Left forelimb (tissue), 1 donor: ENCODE results near the gene SCAMP1.
"Not testable (repeated sequence)": the region's sequence is repeated elsewhere in the genome, so short reads cannot be mapped to it uniquely, and the experiment has no call there.

Experiments used
- DNase-seq: peaks from one replicate; pipeline ENCODE4 v3.0.0-alpha.2; 2018; ENCODE audit warnings: low spot score

SCAMP1 gene

DNA sequence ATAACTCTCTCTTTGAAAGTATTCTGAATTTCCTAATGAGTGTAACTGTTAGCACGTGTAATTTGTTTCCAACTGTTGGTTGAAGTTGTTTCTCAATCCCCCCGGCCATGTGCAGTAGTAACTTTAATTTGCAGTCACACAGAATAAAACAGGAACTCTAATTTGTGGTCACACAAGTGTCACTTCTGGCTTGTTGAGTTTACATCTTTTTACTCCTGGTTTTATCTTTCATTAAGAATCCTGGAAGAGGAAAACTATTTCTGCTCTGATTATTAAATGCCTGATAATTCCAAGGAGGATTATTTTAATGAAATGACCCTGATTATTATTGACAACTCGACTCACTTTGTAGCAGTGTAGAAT, 1.2 kb downstream of the SCAMP1 start:
- no peak for DNase-seq

DNA sequence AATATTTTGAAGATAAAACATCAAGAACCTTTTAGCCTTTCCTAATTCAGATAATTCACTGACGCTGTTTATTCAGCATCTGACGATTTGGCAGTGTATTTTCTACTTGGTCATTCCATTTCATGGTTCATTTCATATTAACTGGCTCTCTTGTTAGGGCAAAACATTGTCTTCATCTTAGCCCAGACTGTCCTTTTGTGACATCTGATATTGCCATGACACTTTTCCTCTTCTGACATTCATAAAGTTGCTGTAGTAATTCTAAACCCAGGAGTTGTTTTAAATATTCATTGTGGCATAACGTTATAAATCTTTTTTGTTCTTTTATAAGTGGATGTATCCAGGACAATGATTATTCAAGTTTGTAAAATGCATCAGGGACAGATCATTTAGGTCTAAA, 1.8 kb downstream of the SCAMP1 start:
- no peak for DNase-seq

DNA sequence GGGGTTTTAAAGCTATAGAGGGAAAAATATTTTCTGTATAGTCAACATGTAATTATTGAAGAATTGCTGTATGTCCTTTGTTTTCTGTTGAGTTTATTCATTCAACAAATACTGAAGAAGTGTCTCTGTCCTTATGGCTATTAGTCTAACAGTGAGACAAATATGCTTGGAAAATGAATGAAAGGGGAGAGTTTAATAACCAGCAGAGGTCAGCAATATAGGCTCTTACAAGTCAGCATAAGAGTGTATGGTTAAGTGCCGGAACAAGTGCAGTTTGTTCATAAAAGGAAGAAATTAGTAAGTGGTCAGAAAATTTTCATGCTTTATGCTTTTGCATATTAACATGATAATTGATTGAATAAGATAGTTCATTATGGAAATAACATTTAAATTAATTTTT, 3.6 kb downstream of the SCAMP1 start:
- DNase-seq = no peak

DNA sequence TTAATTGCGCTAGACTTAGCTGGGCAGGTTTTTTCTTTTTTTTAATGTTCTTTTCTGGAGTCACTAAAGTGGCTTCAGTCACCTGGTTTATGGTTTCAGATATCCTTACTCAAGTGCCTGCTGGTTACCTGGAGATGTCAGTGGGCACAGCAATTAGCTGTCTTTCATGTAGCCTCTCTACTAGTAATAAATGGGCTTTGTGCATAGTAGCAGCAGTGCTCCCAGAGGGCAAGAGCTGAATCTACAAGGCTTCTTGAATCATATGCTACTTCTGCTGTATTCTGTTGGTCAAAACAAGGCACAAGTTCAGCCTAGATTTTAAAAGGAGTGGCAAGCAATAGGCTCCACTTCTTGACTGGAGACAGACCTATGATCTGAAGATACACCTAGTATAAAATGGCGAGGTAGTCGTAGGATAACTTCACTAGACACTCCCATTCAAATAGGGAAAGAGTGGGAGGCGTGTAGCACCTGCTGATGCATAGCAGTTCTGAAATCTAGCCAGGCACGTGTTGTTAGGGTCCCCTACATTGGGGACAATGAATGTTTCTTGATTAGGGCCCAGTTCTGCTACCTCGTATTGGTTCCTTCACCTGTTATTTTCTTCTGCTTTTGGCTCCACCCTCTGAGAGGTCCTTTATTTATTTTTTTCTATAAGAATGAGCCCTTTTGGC, 7.0 kb downstream of the SCAMP1 start:
- DNase-seq = no peak

DNA sequence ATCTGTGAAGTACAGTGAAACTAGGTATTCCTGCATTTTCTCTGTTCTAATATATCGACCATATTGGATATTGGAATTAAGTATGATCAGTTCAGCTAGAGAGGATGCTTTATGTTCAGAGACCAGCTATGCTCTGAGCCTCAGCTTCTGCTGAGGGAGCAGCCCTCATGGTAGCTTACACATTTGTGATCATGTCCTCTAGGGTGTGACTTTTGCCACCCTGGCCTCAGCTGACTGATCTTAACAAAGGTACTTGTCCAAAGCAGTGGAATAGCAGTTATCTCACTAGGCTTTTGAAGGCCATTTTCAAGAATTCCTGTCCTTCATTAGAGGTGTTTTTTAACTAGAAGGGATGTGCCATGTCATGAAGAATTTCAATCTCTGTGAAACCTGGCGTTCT, 9.3 kb downstream of the SCAMP1 start:
- DNase-seq = no peak

DNA sequence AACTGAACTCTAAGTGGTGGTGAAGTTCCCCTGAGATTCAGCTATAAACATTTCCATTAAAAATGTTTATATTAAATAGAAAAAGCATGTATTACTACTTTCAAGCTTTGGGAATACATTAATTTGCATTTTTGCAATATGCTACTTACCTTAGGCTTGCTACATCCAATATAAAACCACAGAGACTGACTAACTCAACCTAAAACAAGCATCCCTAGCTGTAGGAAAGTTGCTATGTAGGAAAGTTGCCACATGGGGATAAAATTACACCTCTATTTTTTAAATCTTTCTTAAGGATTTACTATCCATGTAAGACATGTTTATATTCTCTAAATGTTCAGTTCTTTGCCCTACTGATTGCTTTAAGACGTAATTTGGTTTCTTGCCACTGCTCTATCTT, 12.8 kb downstream of the SCAMP1 start:
- no peak for DNase-seq

DNA sequence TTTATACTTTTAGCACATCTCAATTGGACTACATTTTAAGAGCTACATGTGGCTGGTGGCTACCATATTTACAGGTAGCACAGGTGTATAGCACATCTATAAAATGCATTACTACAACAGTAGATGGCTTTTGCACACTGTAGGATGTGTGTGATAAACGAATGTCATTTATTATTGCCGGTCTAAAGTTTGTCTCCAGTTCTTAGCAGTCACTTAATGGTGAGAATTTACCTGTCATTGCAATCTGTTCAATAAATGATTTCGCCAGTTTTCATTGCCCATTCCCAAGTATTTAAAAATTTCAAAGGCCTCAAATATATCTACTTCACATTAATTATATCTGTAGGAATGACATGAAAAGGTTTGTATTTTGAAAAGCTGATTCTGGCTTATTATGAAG, 15.9 kb downstream of the SCAMP1 start:
- no peak for DNase-seq

DNA sequence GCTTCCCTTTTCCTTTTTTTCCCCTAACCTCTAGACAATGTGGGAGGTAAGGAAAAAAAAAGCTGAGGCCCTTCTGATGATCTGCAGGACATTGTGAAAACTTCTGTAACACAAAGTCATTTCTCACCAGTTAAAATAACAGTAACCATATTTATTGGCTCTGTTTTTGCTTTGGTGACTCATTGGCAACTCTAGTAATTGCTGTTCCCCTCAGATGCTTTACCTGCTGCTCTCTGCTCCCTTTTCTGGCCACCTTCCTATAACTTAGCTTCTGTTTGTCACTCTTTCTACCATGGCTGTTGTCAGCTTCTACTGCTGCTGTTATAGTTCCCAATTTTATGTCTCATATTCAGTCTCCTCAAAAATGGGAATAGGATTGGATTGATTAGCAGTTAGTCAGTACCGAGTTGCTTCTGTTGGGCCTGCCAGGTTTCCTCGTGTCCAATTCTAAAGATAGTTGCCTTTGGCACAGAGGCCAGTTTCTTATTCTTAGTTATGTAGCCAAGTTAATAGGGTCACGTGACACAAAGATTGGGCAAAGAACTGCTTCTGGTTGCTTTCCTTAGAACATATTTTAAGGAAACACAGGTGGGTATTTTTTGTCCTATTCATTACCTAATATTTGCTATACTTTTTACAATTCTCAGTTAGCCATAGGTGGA, 16.8 kb downstream of the SCAMP1 start:
- DNase-seq = no peak

DNA sequence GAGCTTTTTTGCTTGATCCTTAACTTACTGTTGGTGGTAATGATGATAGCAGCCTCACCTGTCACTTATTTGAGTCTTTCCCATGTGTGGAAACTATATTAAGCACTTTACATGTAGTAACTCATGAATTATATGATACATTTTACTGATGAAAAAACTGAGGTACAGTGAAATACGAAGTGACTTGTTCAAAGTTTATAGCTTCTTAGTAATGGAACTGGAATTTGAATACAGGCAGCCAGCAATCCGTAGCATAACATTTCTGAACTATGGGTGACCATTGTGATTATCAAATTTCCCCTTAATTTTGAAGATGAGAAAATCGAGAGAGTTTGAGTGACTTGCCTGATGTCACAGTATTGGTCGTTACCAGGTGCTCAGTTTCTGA, 17.3 kb downstream of the SCAMP1 start:
- DNase-seq = no peak

DNA sequence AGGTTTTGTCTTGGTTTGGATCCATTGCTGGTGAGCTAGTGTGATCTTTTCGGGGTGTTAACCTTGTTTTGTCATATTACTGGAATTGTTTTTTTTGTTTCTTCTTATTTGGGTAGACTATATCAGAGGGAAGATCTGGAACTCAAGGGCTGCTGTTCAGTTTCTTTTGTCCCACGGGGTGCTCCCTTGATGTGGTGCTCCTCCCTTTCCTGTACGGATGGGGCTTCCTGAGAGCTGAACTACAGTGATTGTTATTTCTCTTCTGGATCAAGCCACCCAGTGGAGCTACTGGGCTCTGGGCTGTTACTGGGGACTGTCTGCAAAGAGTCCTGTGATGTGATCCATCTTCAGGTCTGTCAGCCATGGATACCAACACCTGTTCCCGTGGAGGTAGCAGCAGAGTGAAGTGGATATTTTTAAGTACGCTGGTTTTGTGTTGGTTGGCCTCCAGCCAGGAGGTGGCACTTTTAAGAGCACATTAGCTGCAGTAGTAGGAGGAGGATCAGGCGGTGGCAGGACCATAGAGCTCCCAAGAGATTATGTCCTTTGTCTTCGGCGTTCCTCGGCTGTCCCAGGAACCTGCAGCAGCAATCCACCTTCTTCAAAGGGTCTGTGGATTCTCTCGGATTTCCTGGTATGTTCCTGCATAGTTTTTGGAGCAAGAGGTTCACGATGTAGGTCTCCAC, 27.2 kb downstream of the SCAMP1 start:
- no peak for DNase-seq

DNA sequence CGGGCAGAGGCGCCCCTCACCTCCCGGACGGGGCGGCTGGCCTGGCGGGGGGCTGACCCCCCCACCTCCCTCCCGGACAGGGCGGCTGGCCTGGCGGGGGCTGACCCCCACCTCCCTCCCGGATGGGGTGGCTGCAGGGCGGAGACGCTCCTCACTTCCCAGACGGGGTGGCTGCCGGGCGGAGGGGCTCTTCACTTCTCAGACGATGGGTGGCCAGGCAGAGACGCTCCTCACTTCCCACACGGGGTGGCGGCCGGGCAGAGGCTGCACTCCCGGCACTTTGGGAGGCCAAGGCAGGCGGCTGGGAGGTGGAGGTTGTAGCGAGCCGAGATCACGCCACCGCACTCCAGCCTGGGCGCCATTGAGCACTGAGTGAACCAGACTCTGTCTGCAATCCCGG, 30.9 kb downstream of the SCAMP1 start:
- DNase-seq = not testable (repeated sequence)

DNA sequence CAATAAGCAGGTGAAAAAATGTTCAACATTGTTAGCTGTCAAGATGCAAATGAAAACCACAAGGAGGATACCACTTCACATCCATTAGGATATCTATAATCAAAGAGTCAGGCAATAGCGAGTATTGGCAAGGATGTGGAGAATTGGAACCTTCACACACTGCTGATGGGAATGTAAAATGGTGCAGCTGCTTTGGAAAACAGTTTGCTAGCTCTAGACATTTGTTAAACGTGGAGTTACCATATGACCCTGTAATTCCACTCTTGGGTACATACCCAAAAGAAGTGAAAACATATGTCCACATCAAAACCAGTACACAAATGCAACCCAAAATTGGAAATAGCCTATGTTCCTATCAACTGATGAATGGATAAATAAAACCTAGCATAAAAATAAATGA, 37.4 kb downstream of the SCAMP1 start:
- DNase-seq = no peak

DNA sequence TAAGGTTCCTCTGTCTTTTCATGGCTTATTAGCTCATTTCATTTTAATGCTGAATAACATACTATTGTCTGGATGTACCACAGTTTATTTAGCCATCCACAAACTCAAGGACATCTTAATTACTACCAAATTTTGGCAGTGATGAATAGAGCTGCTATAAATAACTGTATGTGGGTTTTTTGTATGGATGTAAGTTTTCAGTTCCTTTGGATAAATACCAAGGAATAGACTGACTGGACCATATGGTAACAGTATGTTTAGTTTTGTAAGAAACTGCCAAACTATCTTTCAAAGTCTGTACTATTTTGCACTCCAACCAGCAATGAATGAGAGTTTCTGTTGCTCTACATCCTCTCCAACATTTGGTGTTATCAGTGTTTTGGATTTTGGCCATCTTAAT, 38.7 kb downstream of the SCAMP1 start:
- DNase-seq = no peak

DNA sequence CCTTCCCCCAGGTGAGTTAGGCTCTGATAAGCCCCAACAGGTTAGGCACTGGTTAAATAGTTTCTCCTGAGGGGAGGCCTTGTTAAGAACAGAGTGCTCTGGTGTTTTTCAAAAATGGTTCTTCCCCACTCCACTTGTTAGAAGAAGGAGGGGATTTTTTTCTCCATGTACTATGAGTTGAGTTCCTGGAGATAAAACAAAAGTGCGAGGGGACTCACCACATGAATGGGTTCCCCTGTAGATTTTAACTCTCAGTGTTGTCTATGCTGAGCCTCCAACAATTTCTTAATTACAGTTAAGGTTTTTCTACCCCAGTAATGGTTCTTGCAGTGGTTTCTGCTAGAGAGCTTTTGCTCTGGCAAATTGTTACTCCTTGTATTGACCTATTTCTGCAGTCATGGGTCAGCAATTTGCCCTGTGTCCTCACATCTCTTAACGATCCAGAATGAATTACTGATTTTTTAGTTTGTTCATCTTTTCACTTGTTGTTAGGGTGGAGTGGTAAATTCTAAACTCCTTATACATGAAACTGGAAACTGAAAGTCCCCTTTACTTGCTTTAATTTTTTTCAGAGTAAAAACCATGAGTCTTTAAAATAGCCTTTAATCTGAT, 44.4 kb downstream of the SCAMP1 start:
- no peak for DNase-seq

DNA sequence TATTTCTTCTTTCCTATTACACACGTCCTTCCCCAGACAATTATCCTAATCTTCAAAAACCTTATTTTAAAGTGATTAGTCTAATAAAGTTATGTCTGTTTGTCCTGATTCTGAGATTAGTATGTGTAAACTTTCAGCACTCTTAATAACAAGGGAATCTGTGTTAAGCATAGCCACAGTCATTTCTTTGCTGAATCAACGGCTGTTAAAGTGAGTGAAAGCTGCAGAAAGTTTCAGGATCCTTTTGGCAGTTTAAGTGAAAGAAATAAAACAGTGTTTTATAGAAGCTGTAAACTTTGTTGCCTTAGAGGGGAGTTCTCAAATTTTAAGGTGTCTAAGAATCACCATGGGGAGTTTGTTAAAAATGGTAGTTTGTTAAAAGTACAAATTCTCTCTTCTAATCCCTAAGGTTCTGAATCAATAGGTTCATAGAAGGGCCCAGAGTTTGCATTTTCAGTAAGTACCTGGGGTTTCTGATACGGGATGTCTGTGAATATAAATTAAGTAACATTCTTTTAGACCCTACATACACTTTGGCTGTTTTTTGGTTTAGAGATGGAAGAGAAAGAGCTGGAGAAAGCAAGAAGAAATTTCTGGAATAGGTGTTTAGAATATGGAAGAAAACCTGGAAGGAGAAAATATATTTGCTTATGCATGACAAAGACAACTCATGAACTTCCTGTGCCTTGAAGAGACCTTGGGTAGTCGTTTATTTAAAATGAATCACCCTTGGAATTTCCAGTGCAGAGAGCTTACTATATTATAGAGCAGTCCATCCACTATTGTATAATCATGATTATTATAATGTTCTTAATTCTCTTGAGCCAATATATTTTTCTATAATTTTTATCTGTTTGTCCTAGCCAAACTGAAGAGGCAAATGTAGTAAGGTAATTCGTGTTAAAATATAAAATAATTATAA, 45.7 kb downstream of the SCAMP1 start:
- no peak for DNase-seq

DNA sequence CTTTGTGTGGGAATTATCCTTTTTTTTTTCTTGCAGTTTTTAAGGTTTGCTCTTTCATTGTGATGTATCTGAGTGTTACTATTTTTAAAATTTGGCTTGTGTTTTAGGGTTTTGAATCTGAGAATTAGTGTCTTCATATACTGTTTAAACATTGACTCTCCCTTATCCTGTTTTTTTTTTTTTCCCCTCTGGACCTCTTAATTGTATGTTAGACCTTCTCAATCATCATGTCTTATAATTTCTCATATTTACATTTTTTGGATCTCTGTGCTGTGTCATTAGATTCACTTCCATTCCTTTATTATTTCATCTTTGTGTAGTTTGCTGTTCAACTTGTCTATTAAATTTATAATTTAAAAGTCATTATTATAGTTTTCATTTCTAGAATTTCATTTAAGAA, 47.0 kb downstream of the SCAMP1 start:
- DNase-seq = no peak

DNA sequence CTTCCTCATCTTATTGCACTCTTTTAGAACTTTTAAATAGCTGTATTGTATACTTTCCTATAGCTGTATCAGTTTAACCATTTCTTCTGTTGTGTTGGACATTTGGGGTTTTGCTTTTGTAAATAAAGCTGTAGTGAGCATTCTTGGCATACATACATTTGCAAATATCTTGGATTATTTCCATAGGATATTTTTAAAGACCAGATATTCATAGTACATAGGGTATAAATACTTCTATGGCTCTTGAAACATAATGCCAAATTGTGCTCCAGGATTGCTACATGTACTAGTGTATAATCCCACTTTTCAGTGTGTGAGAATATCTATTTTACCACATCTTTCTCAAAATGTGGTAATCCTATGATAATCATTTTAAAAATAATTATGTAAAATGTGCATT, 51.2 kb downstream of the SCAMP1 start:
- DNase-seq = no peak

DNA sequence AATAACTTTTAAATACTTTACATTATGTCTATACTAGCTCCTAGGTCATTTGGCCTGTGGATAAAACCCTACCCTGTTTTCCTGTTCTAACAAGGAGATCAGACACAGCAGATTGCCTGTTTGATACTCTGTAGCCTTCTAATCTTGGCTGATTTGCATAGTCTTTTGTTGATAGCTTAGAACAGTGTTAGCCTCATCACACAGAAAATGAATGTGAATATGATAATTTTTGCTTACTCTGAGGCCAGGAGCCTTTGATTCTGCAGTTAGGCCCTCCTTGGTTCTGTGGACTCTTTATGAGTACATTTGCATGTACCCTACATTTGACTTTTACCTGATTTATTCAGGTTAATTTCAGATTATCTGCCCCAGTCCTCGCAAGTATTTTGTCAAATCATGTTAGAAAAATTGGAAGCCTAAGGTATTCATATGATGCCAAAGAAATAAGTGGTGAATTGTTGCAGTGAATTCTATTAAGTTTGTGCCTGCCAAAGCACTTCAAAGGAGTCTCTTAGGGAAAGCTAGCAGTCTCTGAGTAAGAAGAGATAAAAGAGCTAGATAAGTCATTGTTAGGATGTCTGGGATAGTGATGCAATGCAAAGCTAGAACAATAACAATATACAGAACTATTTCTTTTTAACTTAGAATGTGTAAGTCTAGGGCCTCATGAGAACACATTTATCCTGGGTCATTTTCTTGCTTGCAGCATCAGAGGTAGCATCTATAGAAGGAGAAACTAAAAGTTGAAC, 56.4 kb downstream of the SCAMP1 start:
- no peak for DNase-seq

DNA sequence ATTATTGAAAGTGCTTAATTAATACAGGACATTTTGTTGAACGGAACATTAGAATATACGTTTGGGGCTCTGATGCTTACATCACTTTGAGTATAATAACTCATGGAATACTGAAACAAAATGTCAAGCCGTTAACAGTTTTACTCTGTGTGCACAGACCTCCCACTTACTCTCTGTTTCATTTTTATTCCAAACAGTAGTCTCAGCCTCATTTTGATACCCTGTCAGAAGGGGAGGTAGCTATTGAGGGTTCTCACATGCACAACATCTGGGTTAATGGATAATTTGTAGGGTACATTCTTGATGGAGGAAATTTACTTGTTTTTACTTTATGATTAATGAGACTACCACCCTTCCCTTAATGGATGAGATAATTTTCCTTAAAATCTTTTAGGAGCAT, 59.0 kb downstream of the SCAMP1 start:
- no peak for DNase-seq

DNA sequence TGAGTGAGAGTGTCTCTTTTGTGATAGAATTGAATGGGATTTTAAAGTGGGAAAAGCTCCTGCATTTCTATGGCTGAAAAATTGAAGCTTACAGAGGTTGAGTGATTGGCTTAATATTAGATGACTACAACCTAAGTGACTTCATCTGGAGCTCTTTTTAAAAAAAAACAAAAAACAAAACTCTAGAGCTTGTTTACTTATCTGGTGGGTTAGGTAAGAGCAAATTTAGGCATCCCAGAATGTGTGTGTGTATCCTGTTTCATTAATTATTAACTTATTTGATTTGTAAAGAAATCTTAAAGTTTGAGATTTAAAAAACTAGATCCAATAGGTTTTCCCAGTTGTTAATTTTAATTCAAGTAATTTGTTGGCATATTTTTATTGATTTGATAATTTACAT, 60.1 kb downstream of the SCAMP1 start:
- DNase-seq = no peak

DNA sequence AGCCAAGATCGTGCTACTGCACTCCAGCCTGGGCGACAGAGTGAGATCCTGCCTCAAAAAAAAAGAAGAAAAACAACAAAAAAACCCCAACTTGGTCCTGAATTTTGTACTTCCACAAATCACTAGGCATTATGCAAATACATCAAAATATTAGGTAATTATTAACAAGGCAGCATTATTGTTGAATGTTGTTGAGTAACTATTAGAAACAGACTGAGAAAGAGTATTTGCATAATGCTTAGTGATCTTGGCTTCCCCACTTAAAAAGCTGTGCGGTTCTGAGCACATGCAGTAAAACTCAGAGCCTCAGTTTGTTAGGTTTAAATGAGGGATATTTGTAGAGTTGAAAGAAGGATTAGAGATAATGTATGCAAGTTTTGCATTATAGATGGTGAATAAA, 64.2 kb downstream of the SCAMP1 start:
- no peak for DNase-seq
